GM18499 (cell line): ENCODE results near the gene CADM1.

Experiments used
- ATAC-seq: cut with Tn5 transposase; IDR thresholded peaks from one replicate; pipeline ENCODE4 v1.9.1; 2021; ENCODE audit warnings: moderate number of reproducible peaks; ENCODE audit not compliant: insufficient read depth, unreplicated experiment

Gene CADM1

DNA sequence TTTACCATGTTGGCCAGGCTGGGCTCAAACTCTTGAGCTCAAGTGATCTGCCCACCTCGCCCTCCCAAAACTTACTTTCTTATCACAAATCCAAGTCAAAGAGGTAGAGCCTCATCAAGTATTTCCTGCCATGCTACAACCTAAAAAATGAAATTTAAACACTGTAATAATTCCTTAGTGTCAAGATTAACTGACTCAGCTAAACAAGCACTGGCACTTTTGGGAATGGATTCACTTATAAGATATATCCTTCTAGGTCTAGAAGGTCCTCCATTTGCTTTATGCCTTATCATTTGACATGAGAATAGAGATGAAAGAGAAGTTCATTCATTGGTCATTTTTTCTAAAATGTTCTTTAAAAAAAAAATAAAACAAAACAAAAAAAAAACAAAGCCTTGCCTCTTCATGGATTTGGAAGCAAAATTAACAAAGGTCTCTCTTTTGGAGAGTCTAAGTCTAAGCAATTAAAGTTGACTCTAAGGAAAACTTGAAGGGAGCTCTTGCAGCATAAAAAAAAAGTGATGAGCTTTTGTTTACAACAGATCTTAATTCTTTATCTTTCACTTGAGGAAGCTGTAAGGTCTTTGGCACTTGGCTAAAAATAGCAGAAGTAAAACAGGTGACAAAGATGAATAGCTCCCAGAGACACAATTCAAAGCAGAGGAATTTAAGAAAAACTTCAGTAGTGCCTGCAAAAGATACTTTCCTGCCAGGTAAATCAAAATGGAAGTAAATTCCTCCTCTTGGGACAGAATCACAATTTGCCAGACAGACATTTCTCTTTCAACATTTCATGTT is 50.3 kb downstream of the CADM1 start:
- ATAC-seq, result no peak

DNA sequence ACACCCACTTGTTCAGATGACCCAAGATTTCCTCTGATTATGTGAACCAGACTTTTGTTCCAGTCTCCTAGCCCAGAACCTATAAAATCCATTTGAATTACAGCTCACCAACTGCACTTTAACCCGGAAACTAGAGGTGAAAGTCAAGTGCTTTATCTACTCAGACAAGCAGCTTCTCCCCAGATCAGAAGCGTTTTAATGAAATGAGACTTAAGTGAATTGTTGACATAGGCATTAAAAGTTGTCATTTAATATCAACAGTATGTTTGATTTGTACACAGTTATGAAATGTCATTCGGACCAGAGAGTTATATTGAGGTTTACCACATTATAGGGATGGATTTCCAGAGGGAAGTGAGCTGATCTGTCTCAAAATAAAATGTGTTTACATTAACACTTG is 52.0 kb downstream of the CADM1 start:
- no peak for ATAC-seq

DNA sequence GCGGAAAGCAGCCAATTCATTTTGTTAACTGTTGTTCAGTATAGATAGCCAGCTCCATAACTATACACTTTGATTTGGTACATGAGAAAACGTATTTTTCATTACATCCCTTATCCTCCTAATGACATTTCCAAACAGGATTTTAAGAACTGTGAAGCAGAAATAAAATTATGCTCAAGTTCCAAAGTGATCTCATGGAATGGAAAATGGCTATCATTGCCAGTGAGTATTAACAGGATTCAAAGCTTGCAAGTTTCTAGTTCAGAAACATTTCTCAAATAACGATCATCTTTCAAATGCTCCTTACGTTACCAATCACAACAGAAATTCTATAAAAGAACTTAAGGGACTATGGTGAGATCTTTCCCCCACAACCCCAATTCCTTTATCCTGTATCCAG is 53.7 kb downstream of the CADM1 start:
- no peak for ATAC-seq

DNA sequence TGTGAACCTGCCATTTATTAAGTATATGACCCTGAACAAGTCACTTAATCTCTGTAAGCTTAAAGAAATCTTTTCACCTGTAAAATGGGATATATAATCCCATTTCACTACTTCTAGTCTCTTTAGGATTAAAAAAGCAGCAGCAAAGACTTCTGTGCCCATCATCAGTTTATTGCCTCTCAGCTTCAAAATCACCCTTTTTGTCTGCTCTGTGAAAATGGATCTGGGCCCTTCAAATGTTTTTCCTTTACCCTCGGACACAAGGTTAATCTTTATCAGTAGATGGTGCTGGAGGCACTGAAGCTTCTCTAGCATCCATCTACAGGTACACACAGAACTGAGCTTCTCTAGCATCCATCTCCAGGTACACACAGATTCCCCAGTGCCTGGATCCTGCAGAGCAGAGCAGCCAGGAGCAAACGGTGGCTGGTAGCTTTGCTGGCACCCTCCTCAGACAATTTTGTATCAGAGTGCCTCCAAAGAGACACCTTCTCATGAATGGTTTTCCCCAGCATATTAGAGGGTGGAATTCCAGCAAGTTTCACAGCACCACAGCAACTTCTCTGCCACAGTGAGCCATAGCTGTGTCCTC is 56.8 kb downstream of the CADM1 start:
- ATAC-seq, result no peak

DNA sequence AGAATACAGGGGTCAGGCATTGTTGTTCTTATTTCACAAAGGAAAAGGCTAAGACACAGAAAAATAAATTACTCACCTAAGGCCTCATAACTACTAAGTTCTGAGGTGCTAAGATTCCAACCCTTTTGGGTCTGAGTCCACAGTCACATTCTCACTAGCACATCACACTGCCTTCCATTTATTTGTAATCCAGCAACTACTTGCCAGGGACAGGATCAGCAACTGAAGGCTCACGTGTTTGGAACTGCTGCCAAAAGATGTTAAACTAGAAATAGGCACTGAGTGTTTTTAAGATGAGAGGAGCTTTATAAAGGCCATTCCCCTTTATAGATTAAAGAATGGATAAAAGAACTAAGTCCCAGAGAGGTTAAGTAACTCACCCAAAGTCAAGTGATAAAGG is 58.0 kb downstream of the CADM1 start:
- no peak for ATAC-seq

DNA sequence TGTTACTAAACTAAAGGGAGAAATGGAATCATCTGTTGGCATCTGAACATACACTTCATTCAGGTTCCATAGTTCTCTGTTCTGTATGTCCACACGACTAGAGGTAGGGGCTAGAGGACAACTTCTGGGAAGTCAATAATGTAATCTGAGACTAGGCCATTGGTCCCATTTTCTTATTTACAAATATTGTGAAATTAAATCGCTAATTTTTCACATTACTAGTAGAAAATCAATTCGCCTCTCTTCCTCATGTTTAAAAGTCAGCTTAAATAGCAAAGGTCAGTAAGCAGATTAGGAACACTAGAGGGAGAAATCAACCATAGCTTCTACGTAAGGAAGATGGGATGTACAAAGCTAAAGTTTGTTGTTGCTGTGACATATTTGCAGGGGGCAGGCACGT is 59.7 kb downstream of the CADM1 start:
- no peak for ATAC-seq

DNA sequence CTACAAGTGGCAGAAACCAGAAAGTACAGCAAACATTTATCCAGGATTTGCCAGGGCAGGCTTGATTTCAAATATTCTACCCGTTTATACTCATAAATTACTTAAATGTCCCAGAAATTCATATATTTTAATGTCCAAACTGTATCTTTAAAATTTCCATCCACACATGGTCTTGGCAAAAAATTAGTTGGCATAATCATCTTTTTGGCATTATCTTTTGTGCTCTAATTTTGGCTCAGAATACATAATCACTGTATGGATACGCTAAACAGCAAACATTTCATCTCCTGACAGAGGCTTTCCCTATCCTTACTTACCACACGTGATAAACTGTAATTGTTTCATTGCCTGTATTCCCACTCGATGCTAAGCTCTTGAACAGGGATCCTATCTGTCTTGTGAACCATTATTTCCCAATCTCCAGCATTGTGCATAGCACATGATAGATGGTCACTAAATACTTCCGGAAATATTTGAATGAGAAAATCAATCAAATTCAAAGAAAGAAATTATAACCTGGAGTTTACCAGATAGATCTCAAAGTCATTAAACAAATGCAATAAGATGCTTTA is 64.2 kb downstream of the CADM1 start:
- no peak for ATAC-seq

DNA sequence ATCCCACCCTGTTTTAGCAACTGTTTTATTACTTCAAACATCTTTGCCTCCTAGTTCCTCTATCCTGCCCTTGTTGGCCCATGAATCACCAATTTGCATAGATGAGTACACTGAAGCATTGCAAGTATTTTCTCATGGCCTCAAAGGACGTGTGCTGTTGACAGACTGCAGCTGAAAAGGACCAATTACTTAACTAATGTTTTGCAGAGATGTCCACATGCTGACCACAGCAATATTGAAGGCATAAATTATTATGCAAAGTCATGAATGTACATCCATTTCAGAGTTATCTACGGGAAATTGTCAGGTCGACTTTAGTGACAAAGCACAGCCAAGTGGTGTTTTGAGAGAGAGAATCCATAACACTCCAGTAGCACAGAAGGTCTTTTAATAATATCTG is 64.8 kb downstream of the CADM1 start:
- ATAC-seq, result no peak

DNA sequence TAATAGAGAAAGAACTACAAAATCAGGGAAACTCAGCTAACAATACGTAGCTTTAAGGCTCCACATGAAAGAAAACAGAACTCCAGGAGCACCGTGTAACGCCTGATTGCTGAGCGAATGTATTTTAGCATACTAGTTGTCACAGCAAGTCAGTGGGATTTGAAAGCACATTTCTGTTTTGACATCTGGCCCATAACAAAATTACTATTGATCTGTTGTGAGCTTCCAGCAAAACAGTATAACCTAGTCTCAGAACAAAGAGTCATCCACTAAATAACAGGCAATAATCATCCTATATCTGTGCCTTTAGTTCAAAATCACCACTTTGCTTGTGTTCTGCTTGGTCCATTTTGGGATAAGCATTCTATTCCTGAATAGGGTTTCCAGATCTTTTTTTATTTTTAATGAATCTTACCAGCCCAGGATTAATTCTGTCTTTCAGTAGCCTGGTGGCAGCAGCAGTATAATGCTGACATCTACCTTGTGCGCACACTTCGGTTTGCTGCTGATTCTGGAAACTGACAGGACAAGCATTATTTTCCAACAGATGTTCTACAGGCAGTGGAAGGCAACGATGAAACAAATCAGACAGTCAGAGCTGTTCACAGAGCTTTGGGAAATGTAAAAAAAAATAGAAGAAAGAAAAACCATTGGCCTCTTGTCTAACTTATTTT is 66.2 kb downstream of the CADM1 start:
- no peak for ATAC-seq

DNA sequence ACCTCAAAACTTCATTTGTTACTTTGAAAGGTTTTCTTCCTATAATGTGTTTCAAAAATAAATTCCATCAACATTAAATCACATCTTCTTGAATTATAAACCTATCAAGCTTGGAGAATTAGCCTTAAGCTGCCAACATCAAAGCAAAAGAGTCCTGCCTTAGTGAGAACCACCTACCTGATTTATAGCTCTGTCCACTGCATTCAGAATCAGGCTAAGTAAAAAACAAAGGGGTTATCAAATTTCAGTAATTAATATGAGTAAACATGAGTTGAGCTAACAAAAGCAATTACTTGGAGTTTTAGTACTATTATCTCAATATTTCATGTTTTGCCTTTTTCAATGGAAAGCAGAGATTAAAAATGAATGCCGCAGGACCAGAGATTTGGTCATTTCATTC is 73.9 kb downstream of the CADM1 start:
- no peak for ATAC-seq

DNA sequence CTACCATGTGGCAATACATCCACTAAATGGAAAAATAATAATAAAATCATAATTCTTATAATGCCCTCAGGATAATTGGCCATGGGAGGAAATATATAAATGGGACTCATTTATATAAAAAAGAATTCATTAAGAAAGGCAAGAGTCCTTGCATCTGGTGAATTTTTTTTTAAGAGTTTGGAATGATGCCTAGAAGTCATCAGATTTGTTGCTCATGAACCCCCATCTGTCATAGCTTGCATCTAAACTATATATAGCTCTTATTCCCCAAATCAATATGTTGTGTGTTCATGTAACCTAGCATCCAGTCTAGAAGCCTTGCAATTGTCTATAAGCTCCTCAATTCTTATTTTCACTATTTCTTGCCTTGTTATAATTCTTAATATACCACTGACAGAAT is 75.9 kb downstream of the CADM1 start:
- no peak for ATAC-seq

DNA sequence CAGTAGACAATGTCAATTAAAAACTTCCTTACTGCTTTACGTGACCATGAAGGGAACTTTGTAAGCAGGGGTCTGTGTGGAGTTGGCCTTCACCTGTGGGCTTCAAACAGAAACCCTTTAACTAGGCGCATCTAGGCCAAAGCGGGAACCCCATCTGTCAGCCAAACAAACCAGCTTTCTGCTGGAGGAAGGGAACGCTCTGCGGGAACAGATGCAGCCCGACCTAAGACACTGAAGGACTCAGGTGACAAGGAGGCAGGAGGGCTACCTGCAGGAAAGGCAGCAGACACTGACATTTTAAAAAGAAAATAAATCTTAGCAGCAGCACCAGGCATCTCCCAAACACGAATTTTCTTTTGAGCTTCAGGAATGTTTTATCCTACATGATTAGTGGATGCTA is 78.4 kb downstream of the CADM1 start:
- ATAC-seq, result no peak

DNA sequence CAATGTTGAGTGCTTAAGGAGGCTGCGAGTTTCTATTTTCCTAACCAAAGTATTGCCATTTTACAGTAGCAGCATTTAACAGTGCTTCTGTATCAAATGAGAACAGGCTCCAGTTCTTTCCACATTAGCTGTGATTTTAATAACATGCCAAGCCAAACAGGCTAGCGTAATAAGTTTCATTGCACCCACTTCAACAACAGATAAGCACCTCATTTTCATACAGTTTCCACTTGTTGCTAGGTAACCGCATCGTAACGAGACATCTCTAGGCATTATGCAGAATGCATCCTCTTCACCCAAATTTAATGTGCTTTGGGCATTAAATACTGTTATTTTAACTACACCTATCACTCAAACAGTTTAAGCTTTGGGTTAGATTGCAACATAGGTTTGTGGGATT is 79.0 kb downstream of the CADM1 start:
- ATAC-seq, result no peak

DNA sequence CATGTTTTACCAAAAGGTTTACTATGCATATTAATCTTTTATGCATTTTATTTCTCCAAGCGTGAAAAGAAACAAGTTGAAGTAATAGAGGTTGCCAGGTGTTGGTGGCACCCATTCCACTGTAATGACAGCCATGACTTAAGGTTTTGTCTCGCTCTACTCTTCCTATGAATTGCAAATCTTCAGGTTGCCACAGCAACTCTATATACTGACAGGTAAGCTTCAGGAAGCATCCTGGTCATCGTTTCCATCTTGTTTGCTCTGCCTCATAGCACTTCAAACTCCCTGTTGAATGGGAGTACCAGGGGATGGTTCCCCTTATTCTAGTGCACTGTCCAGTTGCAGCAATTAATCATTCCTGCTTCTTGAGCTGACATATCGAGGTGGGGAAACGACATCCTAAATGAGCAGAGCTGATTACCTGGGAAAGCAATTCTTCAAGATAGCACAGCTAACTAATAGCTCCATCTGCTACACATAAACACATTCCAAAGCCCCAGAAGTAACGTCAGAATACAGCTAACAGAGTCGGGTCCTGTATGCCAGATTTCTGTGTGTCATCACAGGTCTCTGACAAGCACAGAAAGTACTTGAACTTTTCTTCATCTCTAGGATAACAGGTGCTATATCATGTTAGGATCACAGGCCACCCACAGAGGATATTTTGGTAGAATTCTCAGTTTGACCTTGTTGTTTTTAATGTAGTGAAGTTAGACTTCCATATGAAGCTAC is 80.3 kb downstream of the CADM1 start:
- no peak for ATAC-seq

DNA sequence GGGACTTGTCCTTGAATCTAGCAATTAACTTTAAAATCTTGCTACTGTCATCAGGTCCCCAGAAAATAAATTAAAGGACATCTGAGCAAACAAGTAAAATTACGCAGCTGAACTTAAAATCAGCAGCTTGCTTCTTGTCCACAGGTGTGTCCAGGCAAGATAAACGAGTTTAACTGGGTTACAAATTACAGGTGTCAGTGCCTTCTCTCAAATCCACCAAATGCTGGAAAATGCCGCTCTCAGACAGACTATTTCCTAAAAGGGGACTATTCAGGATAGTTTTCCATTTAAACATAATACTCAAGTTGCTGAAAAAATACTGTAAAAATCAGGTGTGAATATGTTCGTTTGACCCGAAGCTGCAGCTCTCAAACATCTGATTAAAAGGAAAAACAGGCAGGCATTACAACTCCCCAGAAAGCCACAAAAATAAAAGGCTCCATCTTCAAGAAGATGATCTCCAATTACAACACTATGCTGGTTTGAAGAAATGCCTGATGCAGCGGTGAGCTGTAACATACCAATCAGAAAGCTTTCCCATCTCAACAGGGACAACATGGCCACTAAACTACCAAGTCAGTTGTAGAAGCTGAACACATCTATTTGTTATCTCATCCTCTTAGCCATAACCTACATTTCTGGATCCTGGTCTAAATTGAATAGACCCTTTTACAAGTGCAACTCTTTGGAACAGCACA is 82.1 kb downstream of the CADM1 start:
- ATAC-seq, result no peak

DNA sequence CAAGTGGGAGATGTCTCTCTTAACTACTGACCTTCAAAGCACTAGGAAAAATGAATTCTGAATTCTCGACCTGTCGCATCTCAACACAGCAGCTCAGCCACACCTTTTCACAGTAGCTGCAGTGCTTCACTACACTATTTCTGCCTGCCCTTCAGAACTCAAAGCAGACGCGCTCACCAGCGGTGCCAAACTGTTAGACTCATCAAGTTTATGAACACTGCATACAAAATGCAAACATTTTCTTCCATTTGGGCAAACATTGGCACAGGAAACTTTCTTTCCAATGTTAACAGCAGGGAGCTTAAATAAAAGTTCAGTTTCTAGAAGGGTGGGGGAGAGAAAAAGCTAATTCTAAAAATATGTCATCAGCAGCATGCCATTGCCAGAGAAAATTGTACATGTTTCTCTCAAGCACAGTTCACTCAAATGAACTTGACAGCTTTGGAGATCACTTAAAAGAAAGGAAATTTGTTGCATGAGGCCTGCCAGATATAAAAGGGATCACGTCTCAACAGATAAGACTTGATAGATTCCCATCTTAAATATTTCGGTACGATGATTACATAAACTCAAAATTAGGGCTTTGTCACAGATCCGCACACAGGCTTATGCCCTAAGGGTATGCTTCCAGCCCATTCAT is 82.7 kb downstream of the CADM1 start:
- ATAC-seq, result no peak

DNA sequence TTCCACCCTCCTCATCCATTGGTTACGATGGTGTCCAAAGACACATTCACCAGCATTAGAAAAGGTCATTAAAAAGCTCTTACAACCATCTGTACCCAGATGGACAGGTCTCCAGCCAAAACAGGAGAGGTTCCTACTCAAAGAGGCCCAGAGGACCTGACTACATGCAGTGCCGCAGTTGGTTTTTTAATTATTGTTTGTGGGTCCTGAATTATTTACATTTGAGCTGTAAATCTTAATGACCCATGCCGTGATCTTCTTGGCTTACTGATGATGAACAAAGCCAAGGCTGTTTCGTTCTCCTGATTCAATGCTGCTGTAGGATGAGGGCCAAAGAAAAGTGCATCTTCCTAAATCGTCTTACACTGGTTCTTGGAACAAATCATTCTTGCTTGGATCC is 83.7 kb downstream of the CADM1 start:
- no peak for ATAC-seq

DNA sequence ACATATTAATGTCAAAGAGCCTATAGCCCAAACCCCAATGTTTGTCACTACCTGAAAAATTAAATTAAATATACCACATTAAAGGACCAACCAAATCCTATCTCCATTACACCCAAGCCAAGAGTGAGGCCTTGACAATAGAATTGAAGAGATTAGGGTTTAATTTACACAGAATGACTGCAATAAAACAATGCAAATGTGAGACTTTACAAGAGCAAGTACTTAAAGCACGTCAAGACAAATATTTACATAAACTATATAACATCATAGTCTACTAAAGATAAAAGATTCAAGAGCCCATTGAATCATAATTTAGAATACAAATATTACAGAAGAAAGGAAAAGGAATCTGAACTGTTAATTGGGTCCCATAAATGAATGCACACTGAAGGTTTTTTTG is 85.6 kb downstream of the CADM1 start:
- no peak for ATAC-seq

DNA sequence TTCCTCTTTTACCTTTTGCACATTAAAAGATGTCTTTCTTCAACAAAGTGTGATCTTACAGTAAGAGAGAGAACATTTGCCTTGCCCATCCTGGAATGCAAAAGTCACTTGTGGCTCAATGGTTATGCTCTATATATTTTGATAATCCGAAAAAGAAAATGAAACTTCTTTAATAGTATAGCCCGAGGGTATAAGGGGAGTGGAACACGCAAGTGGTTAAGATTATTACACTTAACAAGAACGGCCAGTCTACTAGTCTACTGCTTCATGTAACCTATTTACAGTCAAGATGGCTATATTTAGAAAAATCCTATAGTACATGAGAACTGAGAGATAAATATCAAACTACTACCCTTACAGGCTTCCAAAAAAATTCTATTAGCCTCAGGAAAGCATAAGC is 86.1 kb downstream of the CADM1 start:
- no peak for ATAC-seq

DNA sequence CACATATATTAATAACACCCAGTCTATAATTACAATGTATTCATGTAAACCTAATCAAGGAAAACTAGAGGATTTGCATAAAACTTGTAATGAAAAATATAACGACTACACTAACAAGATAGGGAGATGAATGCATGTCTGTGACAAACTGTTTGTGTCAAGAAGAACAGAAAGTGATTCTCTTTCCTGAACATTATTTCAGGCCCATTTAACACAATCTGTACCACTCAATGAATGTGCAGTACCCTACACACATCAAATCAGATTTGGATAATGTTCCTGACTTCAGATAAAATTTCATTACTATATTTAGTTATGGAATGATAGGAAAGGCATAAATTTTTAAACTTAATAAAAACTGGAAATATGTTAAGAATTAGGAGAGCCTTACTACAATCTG is 93.1 kb downstream of the CADM1 start:
- no peak for ATAC-seq
